ENCODE measurements around the gene GFRA3.

GFRA3 gene

DNA sequence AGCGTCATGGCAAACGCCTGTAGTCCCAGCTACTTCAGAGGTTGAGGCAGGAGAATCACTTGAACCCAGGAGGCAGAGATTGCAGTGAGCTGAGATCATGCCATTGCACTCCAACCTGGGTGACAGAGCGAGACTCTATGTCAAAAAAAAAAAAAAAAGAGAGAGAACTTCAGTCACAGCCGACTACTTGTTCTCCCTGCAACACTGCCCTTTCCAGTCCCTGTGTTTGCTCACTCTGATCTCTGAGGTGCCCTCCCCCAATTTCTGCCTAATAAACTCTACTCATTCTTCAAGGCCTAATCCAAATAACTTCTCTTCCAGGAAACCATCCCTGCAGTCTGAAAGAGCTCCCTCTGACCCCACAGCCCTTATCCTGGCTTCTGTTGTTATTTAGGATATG, 28.1 kb downstream of the GFRA3 start:
- TF ChIP-seq, protein P1, sequence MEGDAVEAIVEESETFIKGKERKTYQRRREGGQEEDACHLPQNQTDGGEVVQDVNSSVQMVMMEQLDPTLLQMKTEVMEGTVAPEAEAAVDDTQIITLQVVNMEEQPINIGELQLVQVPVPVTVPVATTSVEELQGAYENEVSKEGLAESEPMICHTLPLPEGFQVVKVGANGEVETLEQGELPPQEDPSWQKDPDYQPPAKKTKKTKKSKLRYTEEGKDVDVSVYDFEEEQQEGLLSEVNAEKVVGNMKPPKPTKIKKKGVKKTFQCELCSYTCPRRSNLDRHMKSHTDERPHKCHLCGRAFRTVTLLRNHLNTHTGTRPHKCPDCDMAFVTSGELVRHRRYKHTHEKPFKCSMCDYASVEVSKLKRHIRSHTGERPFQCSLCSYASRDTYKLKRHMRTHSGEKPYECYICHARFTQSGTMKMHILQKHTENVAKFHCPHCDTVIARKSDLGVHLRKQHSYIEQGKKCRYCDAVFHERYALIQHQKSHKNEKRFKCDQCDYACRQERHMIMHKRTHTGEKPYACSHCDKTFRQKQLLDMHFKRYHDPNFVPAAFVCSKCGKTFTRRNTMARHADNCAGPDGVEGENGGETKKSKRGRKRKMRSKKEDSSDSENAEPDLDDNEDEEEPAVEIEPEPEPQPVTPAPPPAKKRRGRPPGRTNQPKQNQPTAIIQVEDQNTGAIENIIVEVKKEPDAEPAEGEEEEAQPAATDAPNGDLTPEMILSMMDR (conservative IDR thresholded peaks at IDR 0.05): no peak

DNA sequence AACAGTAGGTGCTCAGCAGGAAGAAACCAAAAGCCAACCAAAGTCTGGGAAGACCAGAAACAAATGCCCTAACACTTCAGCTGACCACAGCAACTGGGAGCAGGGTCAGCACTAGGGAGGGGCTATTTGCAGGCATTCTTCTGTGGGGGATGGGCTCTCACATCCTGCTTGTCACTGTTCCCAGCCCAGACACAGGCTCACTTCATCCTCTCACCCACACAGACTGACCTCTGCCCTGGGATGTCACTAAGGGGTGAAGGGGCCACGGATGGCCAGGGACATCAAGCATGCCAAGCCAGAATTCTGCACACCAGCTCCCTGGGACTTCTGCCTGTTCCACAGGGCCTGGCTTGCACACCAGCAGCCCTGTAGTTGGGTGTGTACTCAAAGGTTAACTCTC, 28.7 kb downstream of the GFRA3 start:
- H3K27ac ChIP-seq: peak overlapping the region; percentile 27
- TF ChIP-seq, protein P1 (conservative IDR thresholded peaks at IDR 0.05): no peak

More for the DNA sequence above, 28.1 kb downstream of the GFRA3 start:
- peak overlapping the region; percentile 27 for H3K27ac ChIP-seq

DNA sequence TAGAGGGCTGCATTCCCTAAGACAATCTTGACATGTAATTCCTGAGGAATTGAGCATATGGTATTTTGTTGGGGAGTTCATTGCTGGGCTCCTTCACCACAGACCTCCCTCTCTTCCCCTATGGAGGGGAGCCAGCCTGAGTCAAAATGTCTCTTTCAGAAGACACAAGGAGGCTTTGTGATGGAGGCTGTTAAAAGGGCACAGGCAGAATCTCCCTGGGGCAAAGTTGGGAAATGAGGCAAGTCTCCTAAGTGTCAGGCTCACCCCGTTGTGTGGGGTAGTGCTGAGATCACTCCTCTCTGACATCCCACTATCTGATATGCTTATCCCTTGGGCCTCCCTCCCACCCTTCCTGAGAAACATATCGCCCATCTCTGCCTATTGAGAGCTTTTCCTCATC, 30.6 kb downstream of the GFRA3 start:
- no peak overlapping the region for H3K27ac ChIP-seq
- TF ChIP-seq, protein P1 (conservative IDR thresholded peaks at IDR 0.05): no peak

DNA sequence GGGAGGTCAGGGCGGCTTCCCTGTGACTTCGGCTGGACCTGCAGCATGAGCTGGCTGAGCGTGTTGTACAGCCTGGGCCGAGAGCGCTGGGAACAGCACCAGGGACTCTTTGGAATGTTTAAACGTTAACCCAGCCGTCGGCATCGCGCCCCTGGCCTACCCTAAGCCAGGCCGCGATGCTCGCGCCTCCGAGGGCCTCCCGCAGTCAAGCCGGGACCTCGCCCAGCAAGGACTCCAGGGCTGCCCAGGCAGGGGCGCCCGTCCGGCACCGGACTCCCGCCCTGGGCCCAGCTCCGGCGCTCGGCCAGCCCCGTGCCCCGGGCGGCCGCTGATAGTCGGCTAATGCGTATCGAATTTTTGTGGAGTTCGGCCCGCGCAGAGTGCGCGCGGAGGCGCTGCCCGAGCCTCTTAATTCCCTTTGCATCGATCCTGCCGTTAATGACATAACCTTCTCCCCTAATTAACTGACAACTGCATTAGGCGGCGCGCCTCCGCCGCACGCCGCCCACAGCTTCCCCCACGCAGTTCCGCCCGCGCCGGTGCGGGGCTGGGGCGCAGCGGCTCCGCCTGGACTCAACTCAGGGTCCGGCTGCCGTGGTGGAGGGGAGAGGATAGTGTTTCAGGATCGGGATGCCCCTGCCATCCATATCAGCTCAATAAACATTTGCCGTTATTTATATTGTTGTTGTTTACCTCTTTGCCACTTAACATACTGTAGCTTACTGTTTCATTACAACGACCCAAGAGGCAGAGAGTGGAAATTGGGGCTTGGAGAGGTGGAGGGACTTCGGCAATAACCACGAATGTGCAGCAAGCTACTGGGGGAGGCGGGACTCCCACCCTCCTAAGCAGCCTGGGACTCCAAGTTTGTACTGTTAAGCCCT, 32.5 kb downstream of the GFRA3 start:
- TF ChIP-seq, protein P1 (conservative IDR thresholded peaks at IDR 0.05): peak; percentile 26
- H3K27ac ChIP-seq: peak overlapping the region; percentile 64

DNA sequence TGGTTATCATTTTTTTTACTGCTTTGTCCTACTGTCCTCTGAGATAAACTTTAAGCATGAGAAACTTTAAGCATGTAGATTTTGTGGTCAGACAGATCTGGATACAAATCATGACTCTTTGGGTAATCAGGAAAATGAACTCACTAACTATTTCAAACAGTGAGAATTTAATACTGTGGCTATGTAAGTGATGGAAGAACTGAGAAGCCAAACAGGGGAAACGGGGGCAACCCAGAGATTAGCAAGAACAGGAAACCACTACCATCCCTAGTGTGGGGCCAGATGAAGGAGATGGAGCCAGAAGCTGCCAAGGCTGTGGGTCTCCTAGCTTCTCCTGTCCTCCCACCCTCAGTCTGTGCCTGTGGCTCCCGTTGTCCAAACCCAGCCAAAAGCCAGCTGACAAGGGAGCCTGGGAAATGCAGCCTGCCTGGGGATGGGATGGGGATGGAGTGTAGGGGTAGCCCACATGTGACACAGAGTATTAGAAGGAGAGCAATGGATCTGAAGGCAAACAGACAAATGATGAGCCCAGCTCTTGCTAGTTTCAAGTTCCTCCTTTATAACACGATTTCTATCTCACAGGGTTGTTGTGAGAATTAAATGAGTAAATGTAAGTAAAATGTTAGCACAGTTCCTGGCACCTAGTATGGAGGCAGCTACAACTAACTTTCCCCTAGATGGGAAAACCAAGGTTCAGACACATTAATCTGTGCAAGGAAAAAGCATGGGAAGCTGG, 33.6 kb downstream of the GFRA3 start:
- TF ChIP-seq, protein P1 (conservative IDR thresholded peaks at IDR 0.05): no peak
- H3K27ac ChIP-seq: no peak overlapping the region

DNA sequence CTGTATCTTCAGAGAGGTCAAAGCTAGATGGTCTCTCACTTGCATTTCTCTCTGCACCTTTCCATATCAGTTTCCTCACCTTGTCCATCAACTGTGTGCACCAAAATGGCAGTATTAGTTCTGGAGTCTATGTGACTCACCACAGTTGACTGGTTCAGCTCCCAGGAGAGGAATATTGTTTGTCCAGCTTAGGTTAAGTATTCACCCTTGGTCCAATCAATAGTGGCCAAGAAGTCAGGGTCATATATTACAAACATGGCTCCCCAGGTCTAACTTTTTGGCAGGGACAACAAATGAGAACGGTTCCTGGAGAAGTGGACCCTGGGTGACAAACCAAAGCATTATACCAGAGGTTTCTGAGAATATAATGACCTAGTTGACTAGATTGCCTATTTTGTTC, 36.4 kb downstream of the GFRA3 start:
- H3K27ac ChIP-seq: no peak overlapping the region
- TF ChIP-seq, protein P1 (conservative IDR thresholded peaks at IDR 0.05): no peak

DNA sequence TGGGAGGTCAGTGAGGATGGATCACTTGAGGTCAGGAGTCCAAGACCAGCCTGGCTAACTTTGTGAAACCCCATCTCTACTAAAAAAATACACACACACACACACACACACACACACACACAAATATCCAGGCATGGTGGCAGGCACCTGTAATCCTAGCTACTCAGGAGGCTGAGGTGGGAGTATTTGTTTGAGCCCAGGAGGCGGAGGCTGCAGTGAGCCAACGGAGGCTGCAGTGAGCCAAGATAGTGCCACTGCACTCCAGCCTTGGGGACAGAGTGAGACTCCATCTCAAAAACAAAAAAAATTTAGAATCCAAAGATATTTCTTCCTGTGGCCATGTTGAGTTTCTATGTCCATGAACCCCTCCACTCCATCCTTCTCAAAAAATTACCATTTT, 39.8 kb downstream of the GFRA3 start:
- TF ChIP-seq, protein P1 (conservative IDR thresholded peaks at IDR 0.05): no peak
- H3K27ac ChIP-seq: no peak overlapping the region
